Stimulated activated effector memory CD8-positive, alpha-beta T cell treated with anti-CD3 and anti-CD28 coated beads, Interleukin-12 subunit alpha, Interleukin-12 subunit beta, amount 100 ng/mL, for 72 hours (primary cell): Measurements from ENCODE around the gene SLC22A5.

ENCODE experiments used
- ATAC-seq: fragments of 150-1000 bp; cut with Tn5 transposase; 2 replicates; pipeline ENCODE4 v1.10.0; 2021
- DNase-seq, 2 donors: peaks; one replicate each; pipeline ENCODE4 v3.0.0; 2021 to 2022; ENCODE audit warnings: low spot score in 2 of 2
- H3K27ac Mint-ChIP-seq: one replicate; pipeline ENCODE4 v1.8.0; 2022; ENCODE audit warnings: mild to moderate bottlenecking, mixed read lengths
- H3K36me3 Mint-ChIP-seq: one replicate; pipeline ENCODE4 v1.8.0; 2022; ENCODE audit warnings: mild to moderate bottlenecking, mixed read lengths
- H3K4me1 Mint-ChIP-seq: one replicate; pipeline ENCODE4 v1.8.0; 2022; ENCODE audit warnings: mixed read lengths
- H3K4me3 Mint-ChIP-seq: one replicate; pipeline ENCODE4 v1.8.0; 2022; ENCODE audit warnings: mild to moderate bottlenecking, mixed read lengths
- H3K9me3 Mint-ChIP-seq: one replicate; pipeline ENCODE4 v1.8.0; 2022; ENCODE audit warnings: mixed read lengths

The SLC22A5 gene

DNA sequence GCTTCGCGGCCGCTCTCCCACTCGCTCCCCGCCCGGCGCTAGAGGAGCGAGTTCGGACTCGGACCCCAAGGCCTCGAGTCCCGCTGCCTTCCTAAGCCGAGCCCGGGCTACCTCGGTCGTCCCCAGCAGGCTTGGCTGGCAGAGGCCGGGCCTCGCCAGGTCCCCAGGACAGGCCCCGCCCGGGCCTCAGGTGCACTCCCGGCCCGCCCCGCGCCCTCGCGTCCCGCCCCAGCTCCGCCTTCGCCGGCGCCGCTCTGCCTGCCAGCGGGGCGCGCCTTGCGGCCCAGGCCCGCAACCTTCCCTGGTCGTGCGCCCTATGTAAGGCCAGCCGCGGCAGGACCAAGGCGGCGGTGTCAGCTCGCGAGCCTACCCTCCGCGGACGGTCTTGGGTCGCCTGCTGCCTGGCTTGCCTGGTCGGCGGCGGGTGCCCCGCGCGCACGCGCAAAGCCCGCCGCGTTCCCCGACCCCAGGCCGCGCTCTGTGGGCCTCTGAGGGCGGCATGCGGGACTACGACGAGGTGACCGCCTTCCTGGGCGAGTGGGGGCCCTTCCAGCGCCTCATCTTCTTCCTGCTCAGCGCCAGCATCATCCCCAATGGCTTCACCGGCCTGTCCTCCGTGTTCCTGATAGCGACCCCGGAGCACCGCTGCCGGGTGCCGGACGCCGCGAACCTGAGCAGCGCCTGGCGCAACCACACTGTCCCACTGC, at the start of gene SLC22A5:
Gene SLC22A5, plus strand, starts transcription at position 237 of the 707 bp plus-strand sequence. Its CDS starts 263 bp downstream, at position 500.
- ATAC-seq: peak; percentile 95
- H3K9me3 Mint-ChIP-seq: no peaks in the 10 kb centered on the region
- peak; percentile 67 to 87 for DNase-seq
- peak within 1 kb of the TSS; percentile 63 for H3K27ac Mint-ChIP-seq
- H3K4me3 Mint-ChIP-seq: peak within 1 kb of the TSS; percentile 66
- peaks cover 21% of the 10 kb centered on the region for H3K4me1 Mint-ChIP-seq
- H3K36me3 Mint-ChIP-seq: peaks cover 7% of the 10 kb centered on the region

DNA sequence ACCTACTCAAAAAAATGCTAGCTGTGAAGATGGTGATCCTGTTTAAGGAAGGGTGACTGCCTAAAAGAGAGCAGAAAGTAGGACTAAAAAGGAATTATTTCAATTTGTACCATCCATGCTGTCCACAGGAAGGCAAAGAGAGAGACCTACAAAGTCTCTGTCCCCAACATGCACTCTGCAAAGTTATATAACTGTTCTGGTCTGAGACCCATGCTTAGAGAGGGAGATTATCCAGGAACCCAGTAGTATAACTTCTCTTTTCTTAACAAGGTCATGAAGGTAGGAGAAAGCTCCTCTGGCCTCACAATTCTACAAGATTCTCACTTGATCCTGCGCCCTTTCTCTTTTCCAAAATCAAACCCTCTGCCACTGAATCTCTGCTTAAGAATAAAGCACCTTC, 49.5 kb upstream of the SLC22A5 start:
- no peaks in the 10 kb centered on the region for H3K36me3 Mint-ChIP-seq
- no peaks in the 10 kb centered on the region for H3K9me3 Mint-ChIP-seq
- DNase-seq (no peak), ATAC-seq (no peak)
- no peaks in the 10 kb centered on the region for H3K4me1 Mint-ChIP-seq
- H3K27ac Mint-ChIP-seq: no peak overlapping the region
- no peak overlapping the region for H3K4me3 Mint-ChIP-seq

GRCh38 chr5:132321109-132321721, 48.3 kb upstream of the SLC22A5 start:
- H3K4me3 Mint-ChIP-seq: no peak overlapping the region
- H3K27ac Mint-ChIP-seq: no peak overlapping the region
- DNase-seq: no peak
- H3K9me3 Mint-ChIP-seq: no peaks in the 10 kb centered on the region
- no peaks in the 10 kb centered on the region for H3K4me1 Mint-ChIP-seq
- H3K36me3 Mint-ChIP-seq: no peaks in the 10 kb centered on the region
- ATAC-seq: no peak

DNA sequence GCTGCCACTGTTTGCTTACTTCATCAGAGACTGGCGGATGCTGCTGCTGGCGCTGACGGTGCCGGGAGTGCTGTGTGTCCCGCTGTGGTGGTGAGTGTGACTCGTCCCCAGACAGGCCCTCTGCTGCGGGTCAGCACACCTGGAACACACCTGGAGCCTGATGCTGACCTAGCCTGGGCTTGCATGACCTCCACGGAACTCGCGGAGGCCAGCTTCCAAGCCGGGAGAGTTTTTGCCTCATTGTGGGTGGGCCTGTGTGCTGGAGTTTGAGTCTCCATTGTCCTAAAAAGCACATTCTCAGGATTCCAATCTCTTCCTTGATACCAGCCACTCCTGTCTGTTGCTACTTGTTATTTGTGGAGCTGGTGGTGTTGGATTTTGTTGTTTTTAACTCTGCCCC, 47.2 kb upstream of the SLC22A5 start:
- Mint-ChIP-seq H3K36me3 (no peaks in the 10 kb centered on the region), H3K9me3 (no peaks in the 10 kb centered on the region), H3K27ac (no peak overlapping the region), H3K4me3 (no peak overlapping the region), H3K4me1 (no peaks in the 10 kb centered on the region)
- DNase-seq (no peak), ATAC-seq (no peak)

DNA sequence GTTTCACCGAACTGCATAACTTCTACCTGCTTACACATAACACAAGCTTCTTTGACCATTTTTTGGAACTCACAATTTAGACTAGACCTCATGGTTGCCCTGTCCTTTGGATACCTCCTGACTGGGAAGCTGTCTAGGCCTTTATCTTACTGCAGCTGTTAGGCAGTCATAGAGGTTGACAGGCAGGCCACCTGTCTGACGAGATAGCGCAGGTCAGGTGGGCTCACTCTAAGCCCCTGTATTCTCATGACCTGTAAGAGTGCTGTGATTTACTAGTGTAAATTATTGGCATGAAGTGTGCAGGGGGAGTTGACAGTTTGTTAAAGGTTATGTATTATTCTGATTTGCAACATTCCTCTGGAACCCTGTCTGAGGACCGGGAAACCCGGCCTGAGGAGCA, 46.3 kb upstream of the SLC22A5 start:
- H3K27ac Mint-ChIP-seq: no peak overlapping the region
- no peaks in the 10 kb centered on the region for H3K4me1 Mint-ChIP-seq
- H3K36me3 Mint-ChIP-seq: no peaks in the 10 kb centered on the region
- H3K4me3 Mint-ChIP-seq: no peak overlapping the region
- ATAC-seq: no peak
- DNase-seq: no peak
- H3K9me3 Mint-ChIP-seq: no peaks in the 10 kb centered on the region

DNA sequence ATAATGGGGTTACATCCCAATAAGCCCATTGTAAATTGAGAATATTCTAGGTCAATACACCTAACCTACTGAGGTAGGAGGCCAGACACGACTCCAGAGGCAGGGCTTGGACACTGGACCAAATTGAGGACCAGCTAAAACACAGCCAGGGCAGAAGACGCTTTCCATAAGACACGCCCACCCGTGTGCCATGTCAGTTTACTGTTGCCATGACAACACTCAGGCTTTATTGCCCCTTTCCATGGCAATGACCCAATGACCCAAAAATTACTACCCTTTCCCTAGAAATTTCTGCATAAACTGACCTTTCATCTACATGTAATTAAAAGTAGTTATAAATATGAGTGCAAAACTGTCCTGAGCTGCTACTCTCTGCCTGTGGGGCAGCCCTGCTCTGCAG, 43.8 kb upstream of the SLC22A5 start:
- H3K4me1 Mint-ChIP-seq: no peaks in the 10 kb centered on the region
- H3K4me3 Mint-ChIP-seq: no peak overlapping the region
- ATAC-seq: no peak
- DNase-seq: no peak
- no peaks in the 10 kb centered on the region for H3K36me3 Mint-ChIP-seq
- H3K9me3 Mint-ChIP-seq: no peaks in the 10 kb centered on the region
- H3K27ac Mint-ChIP-seq: no peak overlapping the region

DNA sequence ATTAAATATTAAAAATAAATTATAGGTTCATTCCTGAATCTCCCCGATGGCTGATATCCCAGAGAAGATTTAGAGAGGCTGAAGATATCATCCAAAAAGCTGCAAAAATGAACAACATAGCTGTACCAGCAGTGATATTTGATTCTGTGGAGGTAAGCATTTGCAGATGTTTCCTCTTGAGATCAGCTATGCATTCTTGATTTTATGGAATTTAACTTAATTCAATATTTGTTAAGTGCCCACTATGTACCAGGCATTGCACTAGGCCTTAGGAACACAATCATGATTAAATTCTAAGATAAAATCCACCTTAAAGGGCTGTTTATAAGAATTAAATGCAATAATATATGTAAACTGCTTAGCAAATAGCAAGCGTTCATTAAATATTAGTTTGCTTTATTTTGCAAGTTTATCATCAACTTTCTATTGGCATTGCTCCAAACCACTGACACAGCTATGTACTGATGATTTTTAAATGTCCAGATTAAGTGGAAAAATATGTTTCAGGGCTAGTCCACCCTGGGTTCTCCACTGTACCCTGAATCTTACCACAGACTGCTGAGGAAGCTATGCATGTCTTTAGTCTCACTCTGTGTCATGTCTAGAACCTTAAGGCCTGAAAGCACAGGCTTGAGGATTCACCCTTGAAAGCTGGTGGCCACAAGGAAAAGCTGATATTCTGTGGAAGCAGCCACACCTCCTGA, 42.1 kb upstream of the SLC22A5 start:
- Mint-ChIP-seq H3K9me3 (no peaks in the 10 kb centered on the region), H3K4me1 (no peaks in the 10 kb centered on the region), H3K4me3 (no peak overlapping the region), H3K27ac (no peak overlapping the region), H3K36me3 (no peaks in the 10 kb centered on the region)
- DNase-seq (no peak), ATAC-seq (no peak)

DNA sequence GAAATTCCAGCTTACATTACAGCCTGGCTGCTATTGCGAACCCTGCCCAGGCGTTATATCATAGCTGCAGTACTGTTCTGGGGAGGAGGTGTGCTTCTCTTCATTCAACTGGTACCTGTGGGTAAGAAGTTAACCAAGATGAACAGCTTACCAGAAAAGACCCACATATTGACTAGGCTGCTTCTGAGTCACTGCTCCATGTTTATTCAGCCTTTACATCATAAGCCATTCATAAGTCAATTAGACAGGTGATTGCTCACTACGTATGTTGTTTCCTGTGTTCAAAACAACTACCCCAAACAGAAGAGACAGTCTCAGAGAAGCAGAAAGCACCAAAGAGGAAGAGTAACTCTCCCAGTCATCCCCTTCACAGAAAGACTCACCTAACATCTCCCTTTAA, 34.7 kb upstream of the SLC22A5 start:
- Mint-ChIP-seq H3K36me3 (no peaks in the 10 kb centered on the region), H3K9me3 (no peaks in the 10 kb centered on the region), H3K27ac (no peak overlapping the region), H3K4me3 (no peak overlapping the region), H3K4me1 (peaks cover 6% of the 10 kb centered on the region)
- no peak for DNase-seq
- ATAC-seq: peak; percentile 98

DNA sequence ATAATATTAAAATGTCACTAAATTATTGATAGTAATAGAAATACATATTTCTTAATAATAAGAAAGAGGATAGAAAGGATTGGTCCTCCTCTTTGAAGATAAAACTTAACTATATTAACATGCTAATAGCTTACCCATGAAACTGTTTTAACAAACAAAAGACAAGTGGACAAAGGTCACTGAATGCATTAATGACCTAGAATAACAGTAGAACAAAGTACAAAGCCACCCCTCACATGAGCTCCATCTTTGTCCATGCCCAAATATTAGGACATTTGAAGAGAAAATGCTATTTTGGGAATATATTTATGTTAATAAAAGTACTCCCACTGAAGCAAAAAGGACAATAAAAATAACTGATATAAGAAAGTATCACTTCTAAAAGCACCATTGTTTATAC, 34.1 kb upstream of the SLC22A5 start:
- Mint-ChIP-seq H3K9me3 (no peaks in the 10 kb centered on the region), H3K36me3 (no peaks in the 10 kb centered on the region), H3K27ac (no peak overlapping the region), H3K4me3 (no peak overlapping the region), H3K4me1 (peaks cover 6% of the 10 kb centered on the region)
- ATAC-seq (no peak), DNase-seq (no peak)

DNA sequence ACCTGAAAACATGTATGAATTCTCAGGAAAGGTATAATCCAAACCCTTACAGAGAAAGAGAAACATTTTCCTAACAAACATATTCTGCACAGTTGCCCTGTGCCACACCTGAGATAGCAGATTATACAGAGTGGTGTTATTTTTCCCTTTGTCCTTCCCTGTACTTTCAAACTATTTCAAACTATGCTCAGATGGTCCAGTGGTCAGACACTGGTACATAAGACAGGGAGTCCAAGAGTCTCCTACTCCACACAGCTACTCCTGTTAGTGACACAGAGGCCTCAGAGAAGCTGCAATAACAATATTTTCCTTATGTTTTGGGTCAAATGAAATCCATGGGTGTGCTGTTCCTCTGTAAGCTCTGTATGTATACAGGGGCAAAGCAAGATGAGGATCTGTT, 30.0 kb upstream of the SLC22A5 start:
- no peak overlapping the region for H3K27ac Mint-ChIP-seq
- peaks cover 5% of the 10 kb centered on the region for H3K4me1 Mint-ChIP-seq
- DNase-seq: no peak
- no peak for ATAC-seq
- H3K36me3 Mint-ChIP-seq: no peaks in the 10 kb centered on the region
- no peaks in the 10 kb centered on the region for H3K9me3 Mint-ChIP-seq
- H3K4me3 Mint-ChIP-seq: no peak overlapping the region

DNA sequence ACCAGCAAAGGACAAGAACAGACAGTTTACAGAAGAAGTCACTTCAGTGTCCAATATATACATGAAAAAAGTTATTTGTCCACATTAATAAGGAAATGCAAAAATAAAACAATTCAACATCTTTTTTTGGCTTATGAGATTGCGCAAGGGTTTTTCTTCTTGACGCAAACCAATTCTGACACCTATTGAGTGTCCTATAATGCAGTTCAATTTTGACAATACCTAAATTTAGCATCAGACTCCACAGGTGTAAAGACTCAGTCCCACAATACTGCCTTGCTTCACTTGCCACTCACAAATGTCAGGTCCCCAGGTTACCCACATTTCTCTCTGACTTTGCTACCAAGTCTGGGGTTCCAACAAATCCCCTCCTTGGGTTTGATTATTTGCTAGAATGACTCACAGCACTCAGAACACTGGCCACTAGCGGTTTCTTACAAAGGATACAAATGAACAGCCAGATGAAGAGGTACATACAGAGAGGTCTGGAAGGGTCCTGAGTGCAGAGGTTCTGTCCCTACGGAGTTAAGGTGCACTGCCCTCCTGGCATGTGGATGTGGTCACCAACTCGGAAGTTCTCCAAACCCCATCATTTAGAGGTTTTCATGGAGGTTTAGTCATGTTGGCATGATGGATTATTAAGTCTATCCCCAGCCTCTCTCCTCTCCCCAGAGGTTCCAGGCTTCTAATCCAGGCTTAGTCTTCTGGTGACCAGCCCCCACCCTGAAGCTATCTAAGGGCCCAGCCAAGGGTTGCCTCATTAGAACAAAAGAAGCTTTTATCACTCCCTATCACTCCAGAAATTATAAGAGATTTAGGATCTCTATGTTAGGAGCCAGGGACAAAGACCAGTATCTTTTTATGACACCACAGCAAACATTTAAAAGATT, 27.0 kb upstream of the SLC22A5 start:
- H3K27ac Mint-ChIP-seq: no peak overlapping the region

DNA sequence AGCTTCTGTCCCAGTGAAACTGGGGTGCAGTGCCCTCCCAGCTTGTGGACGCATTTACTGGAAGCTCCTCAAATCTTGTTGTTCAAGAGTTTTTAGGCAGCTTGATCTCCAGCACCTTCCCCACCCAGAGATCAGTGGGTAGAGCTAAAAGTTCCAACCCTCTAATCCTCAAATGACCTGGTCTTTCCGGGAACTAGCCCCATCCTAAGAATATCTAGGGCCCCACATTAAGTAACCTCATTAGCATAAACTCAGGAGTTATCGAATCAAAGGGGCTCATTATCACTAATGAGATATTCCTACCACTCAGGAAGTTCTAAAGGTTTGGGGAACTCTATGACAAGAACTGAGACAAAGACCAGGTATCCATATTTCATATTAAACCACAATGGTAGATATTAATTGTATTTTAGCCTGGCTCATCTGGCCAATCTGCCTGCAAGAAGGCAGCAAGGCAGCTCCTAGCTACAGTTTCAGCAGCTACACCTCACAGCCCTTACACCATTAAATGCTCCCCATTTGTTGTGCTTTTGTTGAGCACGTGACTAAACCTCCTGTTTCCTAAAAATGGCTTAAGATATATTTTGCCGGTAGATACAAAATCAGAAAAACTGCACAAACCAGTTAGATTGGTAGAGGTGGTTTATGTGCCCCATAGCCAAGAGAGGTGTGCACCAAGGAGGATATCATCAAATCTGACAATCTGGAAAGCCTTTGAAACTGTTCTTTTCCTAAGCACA, 24.6 kb upstream of the SLC22A5 start:
- no peak for ATAC-seq
- Mint-ChIP-seq H3K27ac (no peak overlapping the region), H3K4me3 (no peak overlapping the region), H3K4me1 (no peaks in the 10 kb centered on the region), H3K36me3 (no peaks in the 10 kb centered on the region), H3K9me3 (no peaks in the 10 kb centered on the region)
- DNase-seq: no peak

More for the DNA sequence above, 27.0 kb upstream of the SLC22A5 start:
- DNase-seq: no peak
- Mint-ChIP-seq H3K9me3 (no peaks in the 10 kb centered on the region), H3K4me3 (no peak overlapping the region), H3K4me1 (no peaks in the 10 kb centered on the region), H3K36me3 (no peaks in the 10 kb centered on the region)
- ATAC-seq: no peak

DNA sequence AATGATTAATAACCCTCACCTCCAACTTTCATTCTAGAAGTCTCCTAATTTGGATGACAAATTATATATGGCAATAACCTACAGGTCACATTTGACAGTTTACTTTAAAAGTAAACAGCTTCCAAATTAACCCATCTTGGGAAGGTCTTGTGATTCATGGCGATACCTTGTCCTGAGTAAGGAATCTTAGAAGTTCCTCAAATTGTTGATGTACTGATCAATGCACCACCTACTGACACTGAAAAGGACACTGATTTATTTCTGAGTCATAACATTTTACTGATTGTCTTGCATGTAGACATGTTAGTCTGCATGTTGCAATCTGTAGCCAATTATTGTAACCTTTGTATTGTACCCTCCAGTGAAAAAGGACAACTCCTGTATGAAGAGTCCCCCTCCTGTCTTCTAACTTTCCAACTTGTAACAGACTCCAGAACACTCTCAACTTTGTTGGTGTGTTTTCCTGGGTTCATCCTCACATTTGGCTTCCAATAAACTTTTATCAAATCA, 16.0 kb upstream of the SLC22A5 start:
- no peaks in the 10 kb centered on the region for H3K4me1 Mint-ChIP-seq
- no peak for DNase-seq
- no peak overlapping the region for H3K4me3 Mint-ChIP-seq
- H3K9me3 Mint-ChIP-seq: no peaks in the 10 kb centered on the region
- no peak overlapping the region for H3K27ac Mint-ChIP-seq
- H3K36me3 Mint-ChIP-seq: no peaks in the 10 kb centered on the region
- no peak for ATAC-seq

GRCh38 chr5:132354381-132355139, 14.9 kb upstream of the SLC22A5 start:
- no peak overlapping the region for H3K4me3 Mint-ChIP-seq
- ATAC-seq (no peak), DNase-seq (no peak)
- H3K9me3 Mint-ChIP-seq: no peaks in the 10 kb centered on the region
- H3K27ac Mint-ChIP-seq: no peak overlapping the region
- H3K4me1 Mint-ChIP-seq: no peaks in the 10 kb centered on the region
- no peaks in the 10 kb centered on the region for H3K36me3 Mint-ChIP-seq
